AG09319 (cell line): ENCODE measurements around the gene ERC1.

ENCODE experiments used
- DNase-seq: peaks from one replicate; pipeline ENCODE4 v3.0.0-alpha.2; 2010; ENCODE audit warnings: low read depth; ENCODE audit errors: extremely low read depth
- CTCF ChIP-seq: IDR thresholded peaks from 2 replicates; pipeline ENCODE4 v1.5.1; 2011; ENCODE audit warnings: low read depth, mild to moderate bottlenecking, inconsistent platforms, low read length, moderate library complexity

ERC1 gene

GRCh38 chr12:1058423-1058822 lies 67.4 kb downstream of the ERC1 start:
- DNase-seq: no peak
- no peak for TF ChIP-seq CTCF

GRCh38 chr12:1059162-1059561 lies 68.1 kb downstream of the ERC1 start:
- DNase-seq: no peak
- TF ChIP-seq CTCF: no peak

- no peak for TF ChIP-seq CTCF
- no peak for DNase-seq
Measured at GRCh38 chr12:1063852-1064251, 72.8 kb downstream of the ERC1 start.

GRCh38 chr12:1064317-1064716 lies 73.3 kb downstream of the ERC1 start:
- no peak for TF ChIP-seq CTCF
- no peak for DNase-seq

- TF ChIP-seq CTCF: no peak
- DNase-seq: no peak
Measured at GRCh38 chr12:1065629-1066028, 74.6 kb downstream of the ERC1 start.

GRCh38 chr12:1069846-1070245 lies 78.8 kb downstream of the ERC1 start:
- DNase-seq: no peak

GRCh38 chr12:1071182-1071581 lies 80.2 kb downstream of the ERC1 start:
- no peak for DNase-seq
- TF ChIP-seq CTCF: no peak

More at GRCh38 chr12:1069846-1070245, 78.8 kb downstream of the ERC1 start:
- TF ChIP-seq CTCF: no peak

GRCh38 chr12:1073652-1074051 lies 82.6 kb downstream of the ERC1 start:
- no peak for TF ChIP-seq CTCF
- DNase-seq: no peak
